Renal cortical epithelial cell (primary cell): ENCODE data around the gene CLK4. TPM values are rescaled to one million over a fixed set of nuclear protein-coding genes. Genes with fewer than 3 reads are reported as not detected.
A peak's percentile ranks its signal among the peaks of the same experiment; 100 is the strongest.

Experiments
- DNase-seq: peaks from one replicate; pipeline ENCODE4 v3.0.0-alpha.2; 2011; ENCODE audit warnings: low read depth
- total RNA-seq: library from RNA; depleted of rRNA; stranded (reverse); fragments of >200 nt; gene quantifications from 2 replicates; pipeline ENCODE4 v1.2.3, GENCODE V29; 2014

Gene CLK4
- 13.7 and 32.8 TPM in 2 replicates for total RNA-seq

DNA sequence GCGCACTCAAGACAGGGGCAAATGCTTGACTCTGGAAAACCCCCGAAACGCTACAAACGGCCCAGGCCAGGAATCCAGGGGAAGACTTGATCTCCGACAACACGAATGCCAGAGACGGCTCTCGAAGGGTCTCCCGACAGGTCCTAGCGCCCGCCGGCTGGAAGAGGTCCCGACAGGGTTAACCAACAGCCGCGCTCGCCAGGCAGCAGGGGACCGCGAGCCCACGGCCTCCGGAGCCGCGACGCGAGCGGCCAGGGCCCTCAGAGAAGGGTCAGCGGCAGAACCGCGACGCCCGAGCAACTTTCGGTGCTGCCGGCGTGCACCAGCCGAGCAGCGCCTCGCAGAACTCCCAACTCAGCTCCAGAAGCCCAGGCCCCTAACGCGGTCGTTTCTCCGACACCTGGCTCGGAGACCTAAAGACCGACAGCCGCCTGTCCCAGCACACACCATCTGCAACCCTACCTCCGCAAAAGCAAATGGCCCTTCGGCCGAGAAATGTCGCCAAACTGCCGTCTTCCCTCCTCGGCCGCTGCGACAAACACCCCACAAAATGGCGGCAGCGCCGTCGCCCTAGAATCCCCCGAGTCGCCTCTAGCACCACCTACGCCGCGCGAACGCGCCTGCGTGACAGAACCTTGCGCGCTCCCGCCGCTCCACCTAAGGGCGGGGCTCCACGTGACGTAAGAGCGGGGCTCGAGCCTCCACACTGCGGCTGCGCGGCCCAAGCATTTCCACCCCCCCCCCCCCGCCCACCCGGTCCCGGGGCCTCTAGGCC, at the start of gene CLK4:
CLK4 (minus strand) TSS at position 567 of the 775 bp plus-strand sequence. CDS start 3,634 bp downstream, outside the sequence.
- DNase-seq, result peak; percentile 84

DNA sequence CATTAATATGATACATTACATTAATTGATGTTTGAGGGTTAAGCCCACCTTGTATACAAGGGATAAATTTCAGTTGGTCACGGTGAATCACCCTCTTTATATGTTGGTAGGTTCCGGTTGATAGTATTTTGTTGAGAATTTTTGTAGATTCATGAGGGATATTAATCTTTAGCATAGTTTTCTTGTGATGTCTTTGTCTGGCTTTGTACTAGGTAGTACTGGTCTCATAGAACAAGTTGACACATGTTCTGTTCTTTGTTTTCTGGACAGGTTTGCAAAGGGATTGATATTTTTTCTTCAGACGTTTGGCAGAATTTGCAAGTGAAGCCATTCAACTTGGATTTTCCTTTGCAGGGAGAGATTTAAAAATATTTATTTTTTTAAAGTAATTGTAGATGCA, 49.1 kb upstream of the CLK4 start:
- DNase-seq, result no peak

DNA sequence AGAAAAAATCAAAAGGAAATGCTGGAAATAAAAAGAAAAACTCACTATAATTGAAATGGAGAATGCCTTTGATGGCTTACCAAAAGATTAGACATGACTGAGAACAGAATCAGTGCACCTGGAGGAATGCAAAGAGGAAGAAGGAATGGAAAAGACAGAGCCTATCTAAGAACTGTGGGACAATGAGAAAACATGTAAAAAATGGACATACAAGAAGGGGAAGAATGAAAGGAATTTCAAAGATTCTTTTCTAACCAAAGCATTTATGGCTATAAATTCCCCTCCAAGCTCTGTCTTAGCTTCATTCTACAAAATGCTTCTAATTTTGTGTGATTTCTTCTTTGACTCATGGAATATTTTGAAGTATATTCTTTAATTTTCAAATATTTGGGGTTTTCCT, 47.5 kb upstream of the CLK4 start:
- peak; percentile 2 for DNase-seq

DNA sequence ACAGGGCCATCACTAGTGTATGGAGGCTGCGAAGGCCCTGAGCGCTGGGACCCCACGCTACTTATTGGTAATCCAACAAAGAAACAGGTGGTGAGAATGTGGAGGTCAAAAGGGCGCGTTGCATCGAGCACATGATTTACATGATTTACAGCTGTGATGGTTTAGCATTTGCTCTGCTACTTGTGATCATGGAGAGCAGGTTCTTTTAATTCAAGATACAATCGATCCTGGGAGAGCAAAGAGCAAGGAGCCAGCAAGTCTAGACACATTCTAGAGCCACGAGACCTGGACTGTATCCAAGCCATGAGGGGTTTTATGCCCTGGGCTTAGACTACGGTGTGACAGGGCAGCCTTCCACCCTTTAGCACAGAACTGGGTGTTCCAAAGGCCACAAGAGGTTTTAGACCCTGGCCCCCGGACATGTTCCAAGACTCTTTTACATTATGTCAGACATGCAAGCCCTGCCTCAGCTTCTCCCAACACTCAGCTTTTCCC, 47.0 kb upstream of the CLK4 start:
- no peak for DNase-seq

DNA sequence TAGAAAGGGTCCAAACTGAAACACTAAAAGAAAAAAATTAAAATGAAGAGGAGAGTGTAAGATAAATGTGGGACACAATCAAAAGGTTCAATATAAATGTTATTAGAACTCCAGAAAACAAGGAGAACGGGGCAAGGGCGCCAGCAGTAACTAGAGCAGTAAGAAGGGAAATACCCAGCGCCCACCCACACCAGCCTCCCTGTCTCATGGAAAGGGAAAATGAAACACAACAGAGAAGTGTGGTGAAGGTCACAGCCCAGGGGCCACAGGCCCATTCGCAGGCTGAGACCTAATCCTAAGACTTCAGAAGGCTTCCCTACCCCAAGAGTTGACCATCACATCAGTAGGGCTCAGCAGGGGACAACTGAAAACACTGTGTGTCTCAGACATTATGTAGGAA, 45.8 kb upstream of the CLK4 start:
- DNase-seq, result no peak

DNA sequence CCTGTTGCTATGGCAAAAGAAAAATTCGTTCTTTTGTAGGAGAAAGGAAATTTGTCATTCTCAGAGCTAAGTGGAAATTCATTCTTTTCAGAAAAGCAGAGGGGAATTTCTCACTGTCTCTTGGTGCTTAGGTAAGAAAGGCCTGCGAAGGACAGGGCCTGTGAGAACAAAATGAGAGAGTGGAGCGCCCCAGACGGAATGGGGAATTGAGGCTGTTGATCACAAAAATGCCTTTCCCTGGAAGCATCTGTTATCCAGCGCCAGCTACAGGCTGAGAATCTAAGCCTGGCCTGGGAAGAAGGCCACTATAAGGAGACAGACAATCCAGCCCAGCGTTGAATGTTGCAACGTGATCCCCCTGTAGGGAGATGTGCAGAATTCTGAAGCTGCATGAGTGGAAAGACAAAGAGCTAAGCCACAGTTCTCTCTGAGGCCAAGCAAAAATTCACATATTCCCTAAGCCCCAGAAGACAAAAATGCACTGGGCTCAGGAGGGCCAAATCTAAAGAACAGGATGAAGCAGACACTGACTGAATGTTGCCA, 44.8 kb upstream of the CLK4 start:
- DNase-seq, result no peak

DNA sequence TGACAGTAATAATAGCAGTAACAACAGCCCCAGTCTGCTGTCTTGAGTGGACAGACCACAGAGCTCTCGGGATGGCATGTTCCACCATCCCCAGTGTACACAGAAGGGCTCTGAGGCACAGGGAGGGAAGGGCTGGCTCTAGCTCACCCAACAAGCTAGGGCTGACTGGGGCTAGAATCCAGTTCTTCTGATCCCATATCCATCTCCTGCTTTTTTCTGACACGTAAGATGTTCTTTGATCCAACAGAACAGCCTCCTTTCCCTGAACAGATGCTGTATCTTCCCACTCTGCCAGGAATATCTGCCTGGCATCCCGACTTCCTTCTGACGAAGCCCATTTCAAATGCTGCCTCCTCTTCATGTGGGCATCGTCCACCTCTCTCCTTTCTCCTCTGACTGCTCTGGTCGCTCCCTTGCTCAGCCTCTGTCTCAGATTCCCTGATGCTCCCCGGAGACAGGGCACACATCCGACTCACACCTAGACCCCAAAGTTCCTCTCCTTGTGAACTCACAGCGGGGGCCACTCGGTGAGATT, 43.6 kb upstream of the CLK4 start:
- DNase-seq, result no peak

DNA sequence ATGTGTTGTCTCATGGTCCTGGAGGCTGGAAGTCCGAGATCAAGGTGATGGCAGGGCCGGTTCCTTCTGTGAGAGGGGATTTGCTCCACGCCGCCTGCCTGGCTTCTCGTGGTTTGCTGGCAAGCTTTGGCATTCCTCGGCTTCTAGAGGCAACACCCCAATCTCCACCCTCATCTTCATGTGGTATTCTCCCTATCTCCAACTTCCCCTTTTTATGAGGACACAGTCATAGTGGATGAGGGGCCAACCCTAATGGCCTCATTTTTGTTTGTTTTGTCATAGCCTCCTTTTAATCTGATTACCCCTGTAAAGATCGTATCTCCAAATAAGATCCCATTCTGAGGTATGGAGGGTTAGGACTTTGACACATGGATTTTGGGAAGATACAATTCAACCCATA, 41.7 kb upstream of the CLK4 start:
- no peak for DNase-seq

DNA sequence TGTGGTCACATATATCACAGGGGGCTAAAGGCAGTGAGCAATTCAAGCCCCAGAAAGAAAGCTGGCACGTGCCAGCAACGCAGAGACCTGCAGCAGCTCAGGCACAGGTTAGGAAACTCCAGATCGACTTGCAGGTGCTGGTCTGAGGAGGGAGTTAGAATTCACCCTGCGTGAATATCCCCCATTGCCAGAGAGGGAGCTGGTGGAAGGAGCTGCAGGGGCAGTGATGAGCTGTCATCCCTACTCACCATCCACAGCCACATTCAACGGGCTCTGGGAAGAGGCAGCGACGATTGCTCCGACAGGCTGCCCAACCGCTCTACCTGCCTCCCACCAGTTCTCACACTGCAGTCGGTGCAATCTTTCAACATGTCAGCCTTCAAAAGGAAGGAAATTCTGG, 40.8 kb upstream of the CLK4 start:
- no peak for DNase-seq

DNA sequence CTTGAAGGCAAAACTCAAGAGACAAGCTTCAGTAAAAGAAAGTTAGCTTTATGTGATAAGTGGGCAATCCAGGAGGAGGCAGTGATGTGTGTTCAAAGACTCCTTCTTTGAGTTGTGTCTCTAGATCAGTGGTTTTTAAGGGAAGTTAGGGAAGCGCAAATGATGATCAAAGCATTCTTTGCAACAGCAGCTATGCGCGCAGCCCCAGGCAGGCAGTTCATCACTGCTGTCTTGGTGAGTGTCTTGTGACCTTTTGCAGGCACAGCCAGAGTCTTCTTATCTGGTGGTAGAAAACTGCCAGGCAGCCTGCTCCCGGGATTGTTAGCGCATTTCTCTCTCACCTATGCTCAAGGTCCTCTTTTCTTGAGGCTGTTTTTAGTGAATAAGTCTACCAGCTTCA, 40.3 kb upstream of the CLK4 start:
- no peak for DNase-seq

DNA sequence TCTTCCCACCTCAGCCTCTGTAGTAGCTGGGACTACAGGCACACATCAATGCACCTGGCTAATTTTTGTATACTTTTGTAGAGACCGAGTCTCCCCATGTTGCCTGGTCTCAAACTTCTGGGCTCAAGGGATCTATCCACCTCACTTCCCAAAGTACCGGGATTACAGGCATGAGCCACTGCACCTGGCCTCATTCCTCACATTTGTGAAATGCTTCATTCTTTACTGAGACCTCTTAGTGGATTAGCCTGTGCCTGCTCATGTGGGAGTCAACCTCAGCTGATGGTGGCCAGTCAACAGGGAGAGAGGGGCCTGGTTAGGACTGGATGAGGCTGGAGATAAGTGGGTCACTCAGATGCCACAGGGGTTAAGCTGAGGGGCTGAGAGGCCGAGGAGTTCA, 37.3 kb upstream of the CLK4 start:
- DNase-seq, result no peak

DNA sequence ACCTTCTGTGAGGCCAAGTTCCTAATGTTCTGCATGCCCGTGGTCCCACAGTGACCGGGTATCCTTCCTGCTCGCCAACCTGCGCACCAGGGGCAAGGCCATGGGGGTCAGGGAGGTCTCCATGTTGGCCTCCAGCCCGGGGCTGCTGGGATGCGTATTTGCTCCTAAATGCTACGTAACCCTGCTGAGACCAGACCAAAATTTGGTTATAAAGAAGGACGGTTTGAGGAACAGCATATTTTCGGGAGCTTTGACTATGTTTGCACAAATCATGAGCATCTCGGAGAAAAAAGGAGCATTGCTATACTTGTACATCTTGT, 35.7 kb upstream of the CLK4 start:
- no peak for DNase-seq

DNA sequence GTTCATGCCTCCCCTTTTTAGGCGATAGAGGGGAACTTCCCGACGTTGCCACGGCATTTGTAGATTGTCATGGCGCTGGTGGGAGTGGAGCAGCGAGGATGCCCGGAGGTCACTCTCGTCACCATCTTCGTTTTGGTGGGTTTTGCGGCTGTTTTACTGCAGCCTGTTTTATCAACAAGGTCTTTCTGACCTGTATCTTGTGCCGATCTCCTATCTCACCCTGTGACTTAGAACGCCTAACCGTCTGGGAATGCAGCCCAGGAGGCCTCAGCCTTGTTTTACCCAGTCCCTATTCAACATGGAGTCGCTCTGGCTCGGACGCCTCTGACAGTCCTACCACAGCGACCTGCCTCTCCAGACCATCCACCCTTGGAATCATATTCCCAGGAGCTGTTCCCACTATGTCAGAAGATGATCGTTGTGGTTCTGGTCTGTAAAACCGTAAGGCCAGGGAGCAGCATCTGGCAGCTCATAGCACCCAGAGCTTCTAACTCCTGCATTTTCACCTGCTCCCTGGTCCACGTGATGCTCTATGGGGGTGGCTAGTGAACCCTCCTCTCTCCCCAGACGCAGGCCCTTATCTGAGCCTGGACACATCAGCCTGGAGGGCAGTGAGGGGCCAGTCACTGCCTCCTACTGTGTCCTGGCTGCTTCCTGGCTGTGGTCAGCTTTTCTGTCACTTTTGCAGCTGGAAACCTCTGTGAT, 35.1 kb upstream of the CLK4 start:
- DNase-seq, result no peak

DNA sequence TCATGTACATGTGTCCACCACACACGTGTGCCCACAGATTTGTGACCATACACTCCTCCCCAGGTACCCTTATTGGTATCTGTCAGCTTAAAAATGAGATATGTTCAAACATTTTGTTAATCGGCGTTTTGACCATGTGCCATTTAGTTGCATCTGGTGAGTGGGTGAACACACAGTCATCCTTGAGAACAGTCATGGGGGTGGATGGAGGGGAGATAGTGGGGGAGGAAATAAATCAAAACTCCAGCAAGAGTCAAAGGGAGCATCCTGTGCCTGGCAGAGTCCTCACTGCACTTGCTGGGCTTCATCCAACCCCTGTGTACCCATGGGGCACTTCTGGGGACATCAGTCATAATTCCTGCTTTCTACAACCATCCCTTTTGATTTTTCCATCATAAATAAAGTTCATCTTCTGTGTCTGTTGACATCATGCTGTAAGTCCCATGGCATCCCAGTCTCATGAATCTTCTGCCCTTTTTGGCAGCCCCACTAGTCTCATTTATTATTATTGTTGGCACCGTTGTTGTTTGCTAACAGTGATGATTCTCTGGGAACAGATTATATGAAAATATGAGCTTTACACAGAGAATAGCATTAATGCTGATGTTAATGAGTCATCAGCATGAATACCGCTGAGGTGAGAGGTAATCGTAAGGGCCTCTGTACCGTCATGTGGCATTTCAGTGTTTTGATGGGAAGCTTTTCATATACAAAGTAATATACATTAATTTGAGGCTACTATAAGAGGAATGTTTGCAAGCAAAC, 24.4 kb upstream of the CLK4 start:
- DNase-seq, result no peak

DNA sequence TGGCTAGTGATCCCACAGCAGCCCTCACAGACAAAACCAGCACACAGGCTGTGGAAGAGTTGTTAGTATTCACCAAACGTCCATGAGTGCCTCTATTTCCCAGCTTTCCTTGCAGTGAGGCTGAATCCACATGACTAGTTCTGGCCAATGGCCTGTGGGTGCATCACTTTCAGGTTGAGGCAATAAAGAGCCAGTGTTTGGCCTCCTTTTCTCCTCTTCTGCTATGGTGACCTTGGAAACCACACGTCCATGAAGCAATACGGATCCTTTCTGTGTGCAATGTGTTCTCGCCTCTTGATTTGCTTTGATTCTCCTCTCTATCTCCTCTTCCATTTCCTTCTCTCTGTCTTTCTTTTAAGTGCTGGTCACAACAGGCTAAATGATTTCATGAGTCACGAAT, 23.4 kb upstream of the CLK4 start:
- no peak for DNase-seq

DNA sequence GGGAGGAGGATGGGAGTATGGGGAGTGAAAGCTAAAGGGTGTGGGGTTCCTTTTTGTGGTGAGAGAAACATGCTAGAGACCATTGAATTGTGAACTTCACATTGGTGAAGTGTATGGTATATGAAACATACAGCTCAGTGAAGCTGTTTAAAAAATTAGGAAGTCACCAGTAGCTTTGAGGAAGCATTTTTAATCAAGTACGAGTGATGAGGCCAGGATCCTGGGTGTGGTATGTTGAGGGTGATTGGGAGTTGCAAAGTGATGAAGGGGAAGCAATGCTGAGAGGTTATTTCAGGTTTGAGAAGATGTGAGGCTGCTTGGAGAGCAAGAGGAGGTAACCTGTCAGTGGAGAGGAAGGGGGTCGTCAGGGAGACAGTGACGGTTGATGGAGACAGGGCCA, 22.7 kb upstream of the CLK4 start:
- DNase-seq, result no peak

DNA sequence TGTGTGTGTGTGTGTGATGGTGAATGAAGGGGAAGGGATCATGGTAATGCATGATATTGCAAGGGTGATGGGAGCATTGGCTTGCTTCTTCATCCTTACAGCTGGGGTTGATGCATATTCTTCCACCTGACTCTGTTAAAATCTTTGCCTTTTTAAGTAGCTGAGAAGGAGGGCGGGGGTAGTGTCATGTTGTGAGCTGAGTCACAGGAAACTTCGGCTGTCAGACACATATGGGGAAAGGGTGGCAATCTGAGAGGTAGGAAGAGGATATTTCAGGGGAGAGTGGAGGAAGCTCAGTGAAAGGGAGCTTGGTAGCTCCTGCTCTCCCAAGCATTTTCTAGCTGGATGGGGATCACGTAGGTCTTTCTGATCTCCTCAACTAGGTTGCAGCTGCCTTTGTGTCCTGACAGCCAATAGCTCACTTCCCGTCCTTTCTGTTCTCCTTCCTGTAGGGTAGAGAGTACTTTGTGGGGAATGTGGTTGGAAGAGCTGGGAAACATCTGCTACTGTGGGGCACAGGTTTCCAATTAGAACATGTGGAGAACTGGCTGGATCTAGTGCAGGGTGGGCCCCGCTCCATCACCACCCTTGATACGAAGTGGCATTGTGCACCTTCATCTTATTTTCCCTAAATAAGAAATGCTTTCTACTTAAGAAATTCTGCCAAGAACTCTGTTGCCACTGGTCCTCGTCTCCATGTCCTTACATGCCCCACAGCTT, 18.1 kb upstream of the CLK4 start:
- no peak for DNase-seq

DNA sequence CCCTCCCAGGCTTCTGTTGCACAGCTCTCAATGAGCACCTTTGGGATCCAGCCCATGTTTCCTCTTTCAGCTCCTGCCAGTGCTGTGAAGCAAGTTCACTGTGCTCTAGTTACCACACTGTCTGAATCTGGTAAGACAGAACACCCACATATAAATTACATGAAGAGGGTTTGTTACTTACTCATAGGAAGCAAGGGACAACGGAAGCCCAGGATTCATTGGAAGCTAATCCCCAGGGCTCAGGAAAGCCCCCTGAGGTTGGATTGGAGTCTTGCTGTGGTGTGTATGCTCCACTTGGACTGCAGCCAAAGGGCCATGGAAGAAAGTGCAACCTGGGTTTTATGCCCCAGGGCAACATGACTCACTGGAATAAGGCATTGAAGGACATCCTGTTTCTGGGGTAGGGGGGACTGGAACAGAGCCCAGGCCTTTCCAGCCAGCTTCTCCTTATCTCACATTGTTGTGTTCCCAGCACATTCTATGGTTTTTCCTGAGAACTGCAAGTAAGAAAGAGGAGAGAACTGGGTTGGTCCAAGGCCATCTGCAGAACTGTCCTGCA, 15.6 kb upstream of the CLK4 start:
- DNase-seq, result peak; percentile 90

DNA sequence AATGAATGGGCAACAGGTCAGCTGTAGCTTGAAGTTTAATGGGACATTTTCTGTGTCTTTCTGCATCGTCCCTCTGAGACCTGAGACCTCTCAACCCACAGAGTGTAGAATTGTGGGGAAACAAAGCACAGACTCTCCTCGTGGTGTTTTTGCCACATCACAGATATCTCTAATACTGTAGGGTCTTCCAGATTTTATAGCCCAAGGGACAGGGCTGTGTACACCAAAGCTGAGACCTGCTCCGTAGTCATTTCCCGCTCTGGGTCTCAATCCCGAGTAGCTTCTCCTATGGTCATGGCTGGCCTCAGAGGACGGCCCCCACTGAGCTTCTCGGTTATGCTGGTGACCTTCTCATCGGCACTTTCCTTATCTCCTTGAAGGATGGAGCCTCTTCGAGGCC, 14.9 kb upstream of the CLK4 start:
- DNase-seq, result no peak

DNA sequence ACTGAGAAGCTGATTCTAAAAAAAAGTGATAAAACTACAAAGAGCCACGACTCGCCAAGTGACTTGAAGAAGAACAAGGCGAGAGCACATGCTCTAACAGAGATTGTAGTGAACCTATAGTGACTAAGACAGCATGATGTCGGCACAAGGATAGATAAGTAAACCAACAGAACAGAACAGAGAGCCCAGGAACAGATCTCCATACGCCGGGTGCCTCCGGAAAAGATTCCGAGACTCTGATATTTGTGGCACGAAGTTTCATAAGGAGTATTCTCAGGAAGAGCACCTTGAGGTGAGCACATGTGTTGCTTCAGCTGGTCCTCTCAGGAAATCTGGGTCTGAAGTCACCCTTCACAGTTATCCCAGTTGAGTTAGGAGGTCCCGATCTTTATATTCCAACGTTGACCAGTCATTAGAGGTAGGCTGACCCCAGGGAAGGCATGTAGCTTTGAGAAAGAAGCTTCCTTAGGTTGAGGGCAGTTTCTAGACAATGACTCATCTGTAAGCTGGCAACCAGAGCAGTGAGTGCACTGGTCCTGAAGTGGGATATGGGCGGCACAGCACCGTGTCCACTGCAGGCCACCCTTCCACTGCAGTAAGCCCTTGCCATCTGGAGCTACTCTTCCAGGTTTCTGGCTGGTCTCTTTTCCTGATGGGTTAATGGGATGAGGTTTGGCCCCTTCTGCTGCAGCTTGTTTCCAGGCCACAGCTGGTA, 13.6 kb upstream of the CLK4 start:
- no peak for DNase-seq
